ENCODE measurements around the gene PABPC1L. TPM values are rescaled to one million over a fixed set of nuclear protein-coding genes. Genes with fewer than 3 reads are reported as not detected.

The PABPC1L gene
- total and polyA plus RNA-seq, 2 of the 13 experiments (the other 11 are each of a cell fraction or from before 2014, with no cell fraction given) = 30.8 to 252 TPM

- TF ChIP-seq ZNF337 (CRISPR knock-in tag; IDR thresholded peaks at IDR 0.05; ENCODE audit: borderline replicate concordance, low read depth) = 0 out of 2 replicates have a peak, but pooled peaks have one; percentile 65
- TF ChIP-seq ZUFSP (CRISPR knock-in tag; IDR thresholded peaks at IDR 0.05; ENCODE audit: borderline replicate concordance) = no peak
- TF ChIP-seq, protein P1, sequence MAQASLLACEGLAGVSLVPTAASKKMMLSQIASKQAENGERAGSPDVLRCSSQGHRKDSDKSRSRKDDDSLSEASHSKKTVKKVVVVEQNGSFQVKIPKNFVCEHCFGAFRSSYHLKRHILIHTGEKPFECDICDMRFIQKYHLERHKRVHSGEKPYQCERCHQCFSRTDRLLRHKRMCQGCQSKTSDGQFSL (CRISPR knock-in tag; IDR thresholded peaks at IDR 0.05) = 0 out of 2 replicates have a peak, but pooled peaks have one; percentile 76
- no peak for TF ChIP-seq DMTF1 (CRISPR knock-in tag; IDR thresholded peaks at IDR 0.05)
- no peak for TF ChIP-seq ATM (IDR thresholded peaks at IDR 0.05; ENCODE audit: borderline replicate concordance)
- no peak for TF ChIP-seq ZNF367 (CRISPR knock-in tag; IDR thresholded peaks at IDR 0.05; ENCODE audit: borderline replicate concordance)
- TF ChIP-seq TMF1 (CRISPR knock-in tag; IDR thresholded peaks at IDR 0.05; ENCODE audit: low read depth) = no peak
- TF ChIP-seq ZNF446 (CRISPR knock-in tag; IDR thresholded peaks at IDR 0.05) = no peak
- TF ChIP-seq, protein P2, sequence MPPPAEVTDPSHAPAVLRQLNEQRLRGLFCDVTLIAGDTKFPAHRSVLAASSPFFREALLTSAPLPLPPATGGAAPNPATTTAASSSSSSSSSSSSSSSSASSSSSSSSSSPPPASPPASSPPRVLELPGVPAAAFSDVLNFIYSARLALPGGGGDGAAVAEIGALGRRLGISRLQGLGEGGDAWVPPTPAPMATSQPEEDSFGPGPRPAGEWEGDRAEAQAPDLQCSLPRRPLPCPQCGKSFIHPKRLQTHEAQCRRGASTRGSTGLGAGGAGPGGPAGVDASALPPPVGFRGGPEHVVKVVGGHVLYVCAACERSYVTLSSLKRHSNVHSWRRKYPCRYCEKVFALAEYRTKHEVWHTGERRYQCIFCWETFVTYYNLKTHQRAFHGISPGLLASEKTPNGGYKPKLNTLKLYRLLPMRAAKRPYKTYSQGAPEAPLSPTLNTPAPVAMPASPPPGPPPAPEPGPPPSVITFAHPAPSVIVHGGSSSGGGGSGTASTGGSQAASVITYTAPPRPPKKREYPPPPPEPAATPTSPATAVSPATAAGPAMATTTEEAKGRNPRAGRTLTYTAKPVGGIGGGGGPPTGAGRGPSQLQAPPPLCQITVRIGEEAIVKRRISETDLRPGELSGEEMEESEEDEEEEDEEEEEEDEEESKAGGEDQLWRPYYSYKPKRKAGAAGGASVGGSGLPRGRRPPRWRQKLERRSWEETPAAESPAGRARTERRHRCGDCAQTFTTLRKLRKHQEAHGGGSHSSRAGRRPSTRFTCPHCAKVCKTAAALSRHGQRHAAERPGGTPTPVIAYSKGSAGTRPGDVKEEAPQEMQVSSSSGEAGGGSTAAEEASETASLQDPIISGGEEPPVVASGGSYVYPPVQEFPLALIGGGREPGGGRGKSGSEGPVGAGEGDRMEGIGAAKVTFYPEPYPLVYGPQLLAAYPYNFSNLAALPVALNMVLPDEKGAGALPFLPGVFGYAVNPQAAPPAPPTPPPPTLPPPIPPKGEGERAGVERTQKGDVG (CRISPR knock-in tag; IDR thresholded peaks at IDR 0.05; ENCODE audit: borderline replicate concordance) = no peak; the same call in 1 of the 2 replicates
- TF ChIP-seq TCF7L2 (IDR thresholded peaks at IDR 0.05; ENCODE audit: low read depth, low read length) = no peak
- 0 out of 2 replicates have a peak, but pooled peaks have one; percentile 20 for TF ChIP-seq PPARG (CRISPR knock-in tag; conservative IDR thresholded peaks at IDR 0.05)
- TF ChIP-seq SP4 (CRISPR knock-in tag; IDR thresholded peaks at IDR 0.05) = peak; percentile 76; the same call in 1 of the 2 replicates
- TF ChIP-seq ZNF569 (CRISPR knock-in tag; IDR thresholded peaks at IDR 0.05; ENCODE audit: borderline replicate concordance) = no peak
- TF ChIP-seq ZNF276 (CRISPR knock-in tag; IDR thresholded peaks at IDR 0.05; ENCODE audit: low read depth) = no peak
- no peak for TF ChIP-seq TBL1XR1 (IDR thresholded peaks at IDR 0.05; ENCODE audit: borderline replicate concordance, low read length, partially characterized antibody)
- no peak; the same call in 1 of the 2 replicates for TF ChIP-seq ZNF331 (CRISPR knock-in tag; IDR thresholded peaks at IDR 0.05)
- TF ChIP-seq GATAD2A (CRISPR knock-in tag; IDR thresholded peaks at IDR 0.05) = peak; percentile 76
- TF ChIP-seq MEIS1 (CRISPR knock-in tag; IDR thresholded peaks at IDR 0.05; ENCODE audit: borderline replicate concordance) = peak; percentile 52; the same call in 1 of the 2 replicates
- no peak for TF ChIP-seq ZNF33B (CRISPR knock-in tag; IDR thresholded peaks at IDR 0.05)
- TF ChIP-seq ZBTB8A (CRISPR knock-in tag; IDR thresholded peaks at IDR 0.05; ENCODE audit: borderline replicate concordance, low read depth) = peak; percentile 100
Measured at GRCh38 chr20:44911264-44911921, 1.5 kb downstream of the PABPC1L start (continued).

Data from HepG2 (cell line).